OCI-LY1 (cell line): ENCODE measurements around the gene SPATA17.

ENCODE experiments used
- EZH2 ChIP-seq: fragments of 200-600 bp; sonication (generic), shearing (Covaris generic); IDR thresholded peaks from 2 replicates; pipeline ENCODE4 v1.8.0; 2017; ENCODE audit warnings: borderline replicate concordance, mixed run types, mild to moderate bottlenecking, antibody characterized with exemption, low read length, moderate library complexity, mixed read lengths
- TF ChIP-seq, protein P1 (sequence below): fragments of 200-600 bp; sonication (generic), shearing (Covaris generic); IDR thresholded peaks from 2 replicates; pipeline ENCODE4 v1.5.1; 2017; ENCODE audit warnings: mild to moderate bottlenecking, antibody characterized with exemption, low read length, moderate library complexity, mixed read lengths

DNA sequence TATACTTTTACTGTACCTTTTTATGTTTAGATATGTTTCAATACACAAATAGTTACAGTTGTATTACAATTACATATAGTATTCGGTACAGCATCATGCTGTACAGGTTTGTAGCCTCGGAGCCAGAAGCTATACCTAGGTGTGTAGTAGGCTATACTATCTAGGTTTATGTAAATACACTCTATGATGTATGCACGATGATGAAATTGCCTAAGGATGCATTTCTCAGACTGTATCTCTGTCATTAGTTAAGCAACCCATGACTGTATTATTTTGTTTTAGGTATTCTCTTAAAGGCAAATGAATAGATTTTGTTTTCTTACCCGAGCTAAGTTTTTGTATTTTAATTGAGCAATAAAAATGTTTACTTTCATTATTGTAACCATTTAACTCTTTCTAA is 56.4 kb downstream of the SPATA17 start:
- no peak for TF ChIP-seq EZH2
- TF ChIP-seq, protein P1, sequence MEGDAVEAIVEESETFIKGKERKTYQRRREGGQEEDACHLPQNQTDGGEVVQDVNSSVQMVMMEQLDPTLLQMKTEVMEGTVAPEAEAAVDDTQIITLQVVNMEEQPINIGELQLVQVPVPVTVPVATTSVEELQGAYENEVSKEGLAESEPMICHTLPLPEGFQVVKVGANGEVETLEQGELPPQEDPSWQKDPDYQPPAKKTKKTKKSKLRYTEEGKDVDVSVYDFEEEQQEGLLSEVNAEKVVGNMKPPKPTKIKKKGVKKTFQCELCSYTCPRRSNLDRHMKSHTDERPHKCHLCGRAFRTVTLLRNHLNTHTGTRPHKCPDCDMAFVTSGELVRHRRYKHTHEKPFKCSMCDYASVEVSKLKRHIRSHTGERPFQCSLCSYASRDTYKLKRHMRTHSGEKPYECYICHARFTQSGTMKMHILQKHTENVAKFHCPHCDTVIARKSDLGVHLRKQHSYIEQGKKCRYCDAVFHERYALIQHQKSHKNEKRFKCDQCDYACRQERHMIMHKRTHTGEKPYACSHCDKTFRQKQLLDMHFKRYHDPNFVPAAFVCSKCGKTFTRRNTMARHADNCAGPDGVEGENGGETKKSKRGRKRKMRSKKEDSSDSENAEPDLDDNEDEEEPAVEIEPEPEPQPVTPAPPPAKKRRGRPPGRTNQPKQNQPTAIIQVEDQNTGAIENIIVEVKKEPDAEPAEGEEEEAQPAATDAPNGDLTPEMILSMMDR = no peak
